ENCODE measurements around the gene GRIA3. TPM values are rescaled to one million over a fixed set of nuclear protein-coding genes. Genes with fewer than 3 reads are reported as not detected.

Gene GRIA3
- polyA plus RNA-seq (2013, experiment 1 of 2; ENCODE audit: insufficient read length): 30.7 TPM
- polyA plus RNA-seq (2013, experiment 2 of 2; ENCODE audit: insufficient read length): 31.5 TPM

- peak; percentile 84 for DNase-seq
Measured at GRCh38 chrX:123184219-123184865, at the start of gene GRIA3. Gene GRIA3, plus strand, starts transcription at chrX:123184278. Its CDS starts 258 bp downstream, at chrX:123184536.

GRCh38 chrX:123138473-123138872 lies 45.6 kb upstream of the GRIA3 start:
- peak; percentile 32 for DNase-seq

GRCh38 chrX:123140454-123140853 lies 43.6 kb upstream of the GRIA3 start:
- no peak for DNase-seq

- no peak for DNase-seq
Measured at GRCh38 chrX:123140904-123141303, 43.2 kb upstream of the GRIA3 start.

- DNase-seq: no peak
Measured at GRCh38 chrX:123153846-123154335, 30.2 kb upstream of the GRIA3 start.

GRCh38 chrX:123155327-123155726 lies 28.8 kb upstream of the GRIA3 start:
- DNase-seq: no peak

- no peak for DNase-seq
Measured at GRCh38 chrX:123157586-123157985, 26.5 kb upstream of the GRIA3 start.

GRCh38 chrX:123159403-123159802 lies 24.7 kb upstream of the GRIA3 start:
- no peak for DNase-seq

- no peak for DNase-seq
Measured at GRCh38 chrX:123167621-123168020, 16.5 kb upstream of the GRIA3 start.

GRCh38 chrX:123169247-123169901 lies 14.7 kb upstream of the GRIA3 start:
- DNase-seq: no peak

GRCh38 chrX:123170546-123170945 lies 13.5 kb upstream of the GRIA3 start:
- DNase-seq: no peak

GRCh38 chrX:123171781-123172180 lies 12.3 kb upstream of the GRIA3 start:
- peak; percentile 54 for DNase-seq

GRCh38 chrX:123172869-123173268 lies 11.2 kb upstream of the GRIA3 start:
- DNase-seq: no peak

- no peak for DNase-seq
Measured at GRCh38 chrX:123173833-123174232, 10.2 kb upstream of the GRIA3 start.

GRCh38 chrX:123175366-123176122 lies 8.5 kb upstream of the GRIA3 start:
- no peak for DNase-seq

GRCh38 chrX:123181233-123181914 lies 2.7 kb upstream of the GRIA3 start:
- no peak for DNase-seq

- peak; percentile 37 for DNase-seq
Measured at GRCh38 chrX:123184866-123185276, 793 bp downstream of the GRIA3 start.

- DNase-seq: peak; percentile 48
Measured at GRCh38 chrX:123185721-123186120, 1.6 kb downstream of the GRIA3 start.

- peak; percentile 73 for DNase-seq
Measured at GRCh38 chrX:123186801-123187200, 2.7 kb downstream of the GRIA3 start.

GRCh38 chrX:123188081-123188480 lies 4.0 kb downstream of the GRIA3 start:
- DNase-seq: peak; percentile 79

GRCh38 chrX:123189338-123189737 lies 5.3 kb downstream of the GRIA3 start:
- no peak for DNase-seq

- no peak for DNase-seq
Measured at GRCh38 chrX:123190096-123190495, 6.0 kb downstream of the GRIA3 start.

GRCh38 chrX:123193101-123193500 lies 9.0 kb downstream of the GRIA3 start:
- no peak for DNase-seq
